Astrocyte (in vitro differentiated cells and primary cell): ENCODE measurements around the gene MAST3.

Source experiments
- CTCF ChIP-seq: IDR thresholded peaks from 2 replicates; pipeline ENCODE4 v1.5.1; 2011; ENCODE audit warnings: low read depth, mild to moderate bottlenecking, inconsistent platforms, low read length, moderate library complexity; ENCODE audit not compliant: insufficient read depth
- EZH2 ChIP-seq: IDR thresholded peaks from 2 replicates; pipeline ENCODE4 v1.6.1; 2012; ENCODE audit warnings: mild to moderate bottlenecking, low read length, inconsistent platforms; ENCODE audit not compliant: insufficient read depth

- TF ChIP-seq CTCF (no peak), EZH2 (no peak)
Measured at GRCh38 chr19:18097217-18097992, at the start of gene MAST3.
